PC-3 (cell line): Measurements from ENCODE around the gene PFN2. TPM values are rescaled to one million over a fixed set of nuclear protein-coding genes. Genes with fewer than 3 reads are reported as not detected.
"Not testable (repeated sequence)": the region's sequence is repeated elsewhere in the genome, so short reads cannot be mapped to it uniquely, and the experiment has no call there.

Source experiments
- ATAC-seq: fragments of 200-7000 bp; cut with Tn5 transposase; 2 replicates; pipeline ENCODE4 v1.9.1; 2020; ENCODE audit warnings: mild to moderate bottlenecking, moderate library complexity
- BruUV-seq: library from RNA; stranded (reverse); fragments of 400-500 nt; replicated peaks from 2 replicates; lab custom pipeline; 2021; lab: Mats Ljungman, UMichigan
- CTCF ChIA-PET: fragments of 300-600 bp; sonication (Branson Sonifier 250); formaldehyde crosslinking; loops from one replicate; lab custom pipeline; 2022; ENCODE audit warnings: antibody characterized with exemption; lab: Charles Lee
- POLR2A ChIA-PET: fragments of 300-600 bp; sonication (Branson Sonifier 250); formaldehyde crosslinking; loops from one replicate; lab custom pipeline; 2022; ENCODE audit warnings: antibody characterized with exemption; ENCODE audit not compliant: unreplicated experiment; lab: Charles Lee
- DNase-seq: peaks from one replicate; pipeline ENCODE4 v3.0.0-alpha.2; 2015
- H2AFZ ChIP-seq: fragments of 300-600 bp; sonication (generic); 2 replicates; pipeline ENCODE4 v1.6.0; 2016; ENCODE audit warnings: antibody characterized with exemption, low read length
- H3F3A ChIP-seq: fragments of 300-600 bp; sonication (generic); one replicate; pipeline ENCODE4 v1.6.0; 2017; ENCODE audit warnings: antibody characterized with exemption, low read length, control low read depth, mild to moderate bottlenecking; ENCODE audit not compliant: unreplicated experiment
- H3K27ac ChIP-seq: fragments of 300-600 bp; sonication (generic); 2 replicates; pipeline ENCODE4 v1.5.1; 2016; ENCODE audit warnings: mild to moderate bottlenecking, low read length
- H3K27me3 ChIP-seq: fragments of 300-600 bp; sonication (generic); 2 replicates; pipeline ENCODE4 v1.6.1; 2016; ENCODE audit warnings: low read length, mixed read lengths
- H3K36me3 ChIP-seq: fragments of 300-600 bp; sonication (generic); 2 replicates; pipeline ENCODE4 v1.6.1; 2016; ENCODE audit warnings: low read depth, mixed run types, low read length, mixed read lengths
- H3K4me1 ChIP-seq: fragments of 300-600 bp; sonication (generic); 2 replicates; pipeline ENCODE4 v1.5.1; 2016; ENCODE audit warnings: low read length; ENCODE audit not compliant: insufficient read depth
- H3K4me2 ChIP-seq: fragments of 300-600 bp; sonication (generic); 2 replicates; pipeline ENCODE4 v1.6.0; 2016; ENCODE audit warnings: low read length
- H3K4me3 ChIP-seq: fragments of 300-600 bp; sonication (generic); 2 replicates; pipeline ENCODE4 v1.5.1; 2016; ENCODE audit warnings: mild to moderate bottlenecking, low read length, mixed read lengths
- H3K79me2 ChIP-seq: fragments of 300-600 bp; sonication (generic); 2 replicates; pipeline ENCODE4 v1.6.1; 2017; ENCODE audit warnings: low read length, mixed read lengths
- H3K9ac ChIP-seq: fragments of 300-600 bp; sonication (generic); 2 replicates; pipeline ENCODE4 v1.6.0; 2016; ENCODE audit warnings: mild to moderate bottlenecking, low read length
- H3K9me2 ChIP-seq: fragments of 300-600 bp; sonication (generic); replicated peaks from 2 replicates; pipeline ENCODE4 v1.6.1; 2016; ENCODE audit warnings: mixed run types, low read length, mixed read lengths
- H3K9me3 ChIP-seq: fragments of 300-600 bp; sonication (generic); 2 replicates; pipeline ENCODE4 v1.6.1; 2016; ENCODE audit warnings: low read length, mixed read lengths
- H4K20me1 ChIP-seq: fragments of 300-600 bp; sonication (generic); 2 replicates; pipeline ENCODE4 v1.6.1; 2016; ENCODE audit warnings: low read length, mixed read lengths
- CTCF ChIP-seq: fragments of 300-600 bp; sonication (generic); conservative IDR thresholded peaks from 2 replicates; pipeline ENCODE4 v1.5.1; 2017; ENCODE audit warnings: antibody characterized with exemption, low read depth, mild to moderate bottlenecking, low read length
- EZH2 ChIP-seq: fragments of 300-600 bp; sonication (generic); IDR thresholded peaks from one replicate; pipeline ENCODE4 v1.6.1; 2017; ENCODE audit warnings: antibody characterized with exemption, mild to moderate bottlenecking, low read length; ENCODE audit not compliant: unreplicated experiment
- EZH2phosphoT487 ChIP-seq: fragments of 300-600 bp; sonication (generic); IDR thresholded peaks from 2 replicates; pipeline ENCODE4 v1.6.1; 2018; ENCODE audit warnings: mild to moderate bottlenecking, antibody characterized with exemption, low read length, borderline replicate concordance
- intact Hi-C: fragments of 100-400 bp; cut with micrococcal nuclease; formaldehyde crosslinking; loops from 2 replicates; pipeline ENCODE4 v1.9.0; 2023
- total RNA-seq: library from RNA; depleted of rRNA; stranded (reverse); fragments of >200 nt; gene quantifications from 2 replicates; pipeline ENCODE4 v1.2.3, GENCODE V29; 2014

The PFN2 gene
- total RNA-seq, 1 experiment from 2014 or later, result 213 TPM

GRCh38 chr3:149981979-149982378 lies 11.3 kb upstream of the PFN2 start:
- H3K27ac ChIP-seq, H4K20me1 ChIP-seq, intact Hi-C loops, H3K27me3 ChIP-seq, H3K79me2 ChIP-seq, DNase-seq, H3K9me3 ChIP-seq, H3K4me3 ChIP-seq, H3K4me1 ChIP-seq, H3K9me2 ChIP-seq, H3K36me3 ChIP-seq, H3K9ac ChIP-seq, CTCF ChIA-PET, BruUV-seq, H3K4me2 ChIP-seq, H2AFZ ChIP-seq, H3F3A ChIP-seq: not testable (repeated sequence)
- POLR2A ChIA-PET, result interaction anchor here (0.6 kb wide), 1 partner anchor 202 kb away, joined by 3 read pairs; no protein-coding TSS in a partner anchor
- ATAC-seq, result peak; percentile 76

DNA sequence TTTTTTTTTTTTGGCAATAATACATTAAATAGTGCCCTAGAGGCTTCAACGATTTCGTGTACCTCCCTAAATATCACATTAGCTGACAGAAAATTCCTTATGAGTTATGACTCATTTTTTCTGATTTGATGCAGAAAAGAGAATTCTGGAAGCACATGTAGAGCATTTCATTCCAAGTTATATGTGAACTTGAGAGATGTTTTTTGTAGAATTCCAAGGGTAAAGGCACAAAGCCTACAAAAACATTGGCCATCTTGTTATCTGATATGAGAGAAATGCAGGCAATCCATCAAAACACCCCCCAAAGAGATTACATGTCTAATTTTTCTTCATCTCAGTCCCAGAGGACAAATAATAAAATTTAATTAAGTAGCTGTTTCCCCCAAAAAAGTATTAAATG lies 6.7 kb upstream of the PFN2 start:
- CTCF ChIA-PET, result no interaction called here
- H3K9ac ChIP-seq, result no peak overlapping the region
- no peaks in the 10 kb centered on the region for H3K36me3 ChIP-seq
- H2AFZ ChIP-seq, result no peak overlapping the region
- H3K9me3 ChIP-seq, result no peaks in the 10 kb centered on the region
- no peak for DNase-seq
- no peak for TF ChIP-seq EZH2
- TF ChIP-seq CTCF, result no peak
- TF ChIP-seq EZH2phosphoT487, result no peak
- H3K4me2 ChIP-seq, result no peak overlapping the region
- H3K9me2 ChIP-seq, result no peaks in the 10 kb centered on the region
- H3K27ac ChIP-seq, result no peak overlapping the region
- H3K4me3 ChIP-seq, result no peak overlapping the region
- intact Hi-C loops, result no loop called here
- no peaks in the 10 kb centered on the region for H3K27me3 ChIP-seq
- no peak for ATAC-seq
- POLR2A ChIA-PET, result no interaction called here
- H3K79me2 ChIP-seq, result peaks cover 12% of the 10 kb centered on the region
- H3K4me1 ChIP-seq, result 0 out of 2 replicates have a peak, but pooled peaks cover 3% of the 10 kb centered on the region
- no peaks in the 10 kb centered on the region for H4K20me1 ChIP-seq
- BruUV-seq, result no TSS peak
- H3F3A ChIP-seq, result no peaks in the 10 kb centered on the region

DNA sequence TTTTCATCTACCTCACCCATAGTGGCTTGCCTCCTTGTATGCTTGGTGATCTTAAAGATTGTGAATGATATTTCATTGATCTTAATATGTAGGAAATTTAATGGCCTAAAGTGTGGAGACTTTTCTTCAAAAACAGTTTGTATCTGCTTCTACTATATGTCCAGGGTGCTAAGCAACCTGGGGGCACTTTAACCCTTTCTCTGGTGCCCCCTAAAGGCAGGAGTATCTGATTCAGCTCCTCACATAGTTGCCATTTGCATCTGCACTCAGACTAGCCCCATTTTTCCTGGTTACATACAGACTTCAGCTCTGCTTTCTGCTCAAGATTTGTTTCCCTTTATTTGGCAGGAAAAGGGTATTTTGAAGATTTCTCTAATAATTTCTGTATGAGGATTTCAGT lies 5.2 kb upstream of the PFN2 start:
- H2AFZ ChIP-seq, result no peak overlapping the region
- H3K9ac ChIP-seq, result no peak overlapping the region
- H3K4me2 ChIP-seq, result no peak overlapping the region
- H3K79me2 ChIP-seq, result peaks cover 27% of the 10 kb centered on the region
- no peaks in the 10 kb centered on the region for H3F3A ChIP-seq
- no peaks in the 10 kb centered on the region for H3K9me3 ChIP-seq
- intact Hi-C loops, result no loop called here
- TF ChIP-seq EZH2, result no peak
- 0 out of 2 replicates have a peak, but pooled peaks have one; percentile 33 for TF ChIP-seq CTCF
- no peaks in the 10 kb centered on the region for H3K9me2 ChIP-seq
- no peaks in the 10 kb centered on the region for H3K27me3 ChIP-seq
- BruUV-seq, result no TSS peak
- no peaks in the 10 kb centered on the region for H3K36me3 ChIP-seq
- ChIA-PET CTCF (no interaction called here), POLR2A (no interaction called here)
- H3K4me1 ChIP-seq, result 0 out of 2 replicates have a peak, but pooled peaks cover 9% of the 10 kb centered on the region
- no peak overlapping the region for H3K27ac ChIP-seq
- DNase-seq (no peak), ATAC-seq (no peak)
- H3K4me3 ChIP-seq, result no peak overlapping the region
- H4K20me1 ChIP-seq, result no peaks in the 10 kb centered on the region
